Immature natural killer cell (primary cell): ENCODE measurements around the gene PSME3. TPM values are rescaled to one million over a fixed set of nuclear protein-coding genes. Genes with fewer than 3 reads are reported as not detected.
"Not testable (repeated sequence)": the region's sequence is repeated elsewhere in the genome, so short reads cannot be mapped to it uniquely, and the experiment has no call there.

Source experiments
- DNase-seq, 3 donors: peaks; one replicate each; pipeline ENCODE4 v3.0.0; 2022; ENCODE audit warnings: mixed read lengths in 1 of 3
- H3K27ac Mint-ChIP-seq, 6 donors: one replicate each; pipeline ENCODE4 v1.8.0; 2020; ENCODE audit warnings: mixed read lengths in 6 of 6, mild to moderate bottlenecking in 5 of 6, inconsistent platforms in 4 of 6, moderate library complexity in 3 of 6
- H3K27me3 Mint-ChIP-seq, 3 donors: one replicate each; pipeline ENCODE4 v1.8.0; 2020 to 2021; ENCODE audit warnings: low read depth in 3 of 3, mild to moderate bottlenecking in 3 of 3, mixed read lengths in 3 of 3, moderate library complexity in 3 of 3, inconsistent platforms in 1 of 3
- H3K36me3 Mint-ChIP-seq, 3 donors: one replicate each; pipeline ENCODE4 v1.8.0; 2020; ENCODE audit warnings: mixed read lengths in 3 of 3, inconsistent platforms in 2 of 3, mild to moderate bottlenecking in 2 of 3
- H3K4me1 Mint-ChIP-seq, 2 donors: one replicate each; pipeline ENCODE4 v1.8.0; 2020; ENCODE audit warnings: inconsistent platforms in 2 of 2, mild to moderate bottlenecking in 2 of 2, mixed read lengths in 2 of 2, moderate library complexity in 1 of 2
- H3K4me3 Mint-ChIP-seq, 5 donors: one replicate each; pipeline ENCODE4 v1.8.0; 2020; ENCODE audit warnings: mild to moderate bottlenecking in 5 of 5, mixed read lengths in 5 of 5, inconsistent platforms in 3 of 5, moderate library complexity in 3 of 5
- H3K9me3 Mint-ChIP-seq, 6 donors: one replicate each; pipeline ENCODE4 v1.8.0; 2020; ENCODE audit warnings: mild to moderate bottlenecking in 6 of 6, mixed read lengths in 6 of 6, inconsistent platforms in 4 of 6, moderate library complexity in 3 of 6
- polyA plus RNA-seq, 3 donors: library from polyadenylated mRNA; unstranded; fragments of 300-500 nt; fragmentation: Illumina TruSeq; gene quantifications; one replicate each; pipeline ENCODE4 v1.2.3, GENCODE V29; 2021

The PSME3 gene
- polyA plus RNA-seq, 3 donors from 2014 or later, result 122 to 200 (median 161) TPM

- Mint-ChIP-seq H3K9me3 (no peaks in the 10 kb centered on the region), H3K4me3 (no peak overlapping the region), H3K4me1 (peaks cover 8 to 22% of the 10 kb centered on the region in 2 donors), H3K27ac (no peak overlapping the region), H3K27me3 (peaks cover 0 to 5% (median 1%) of the 10 kb centered on the region in 3 donors), H3K36me3 (no peaks in the 10 kb centered on the region)
- no peak for DNase-seq
Measured at GRCh38 chr17:42849451-42850181, 16.4 kb downstream of the PSME3 start.

GRCh38 chr17:42850954-42851353, 17.8 kb downstream of the PSME3 start, which contains the start of gene AOC3:
TSS of gene AOC3 (plus strand) at chr17:42851199. CDS start at chr17:42851344, 145 bp downstream.
- H3K4me1 Mint-ChIP-seq, result peaks cover 4 to 15% of the 10 kb centered on the region in 2 donors
- H3K4me3 Mint-ChIP-seq, result no peak within 1 kb of the TSS
- no peak for DNase-seq
- no peaks in the 10 kb centered on the region for H3K36me3 Mint-ChIP-seq
- H3K27ac Mint-ChIP-seq, result peak within 1 kb of the TSS in 2 of 6 donors; percentile 16 to 47
- H3K27me3 Mint-ChIP-seq, result peaks cover 0 to 5% (median 1%) of the 10 kb centered on the region in 3 donors
- no peaks in the 10 kb centered on the region for H3K9me3 Mint-ChIP-seq

GRCh38 chr17:42851371-42852240, 18.4 kb downstream of the PSME3 start:
- not testable (repeated sequence) for H3K27ac Mint-ChIP-seq, H3K4me3 Mint-ChIP-seq, H3K9me3 Mint-ChIP-seq, H3K36me3 Mint-ChIP-seq, H3K27me3 Mint-ChIP-seq, H3K4me1 Mint-ChIP-seq, DNase-seq

GRCh38 chr17:42852351-42852750, 19.2 kb downstream of the PSME3 start:
- Mint-ChIP-seq H3K36me3 (no peaks in the 10 kb centered on the region), H3K4me1 (peaks cover 0 to under 1% of the 10 kb centered on the region in 2 donors), H3K27ac (no peak overlapping the region), H3K27me3 (peaks cover 0 to 5% (median 1%) of the 10 kb centered on the region in 3 donors), H3K9me3 (no peaks in the 10 kb centered on the region), H3K4me3 (no peak overlapping the region)
- DNase-seq, result no peak

- H3K27ac Mint-ChIP-seq, result no peak overlapping the region
- peaks cover 0 to 5% (median 1%) of the 10 kb centered on the region in 3 donors for H3K27me3 Mint-ChIP-seq
Measured at GRCh38 chr17:42853004-42853403, 19.8 kb downstream of the PSME3 start.

GRCh38 chr17:42853597-42853967, 20.4 kb downstream of the PSME3 start:
- Mint-ChIP-seq H3K4me3 (no peak overlapping the region), H3K4me1 (no peaks in the 10 kb centered on the region), H3K36me3 (no peaks in the 10 kb centered on the region), H3K27me3 (peaks cover 0 to 5% (median 1%) of the 10 kb centered on the region in 3 donors), H3K27ac (peak overlapping the region in 1 of 6 donors; percentile 51), H3K9me3 (no peaks in the 10 kb centered on the region)
- no peak for DNase-seq

More at GRCh38 chr17:42853004-42853403, 19.8 kb downstream of the PSME3 start:
- Mint-ChIP-seq H3K4me3 (no peak overlapping the region), H3K9me3 (no peaks in the 10 kb centered on the region), H3K36me3 (no peaks in the 10 kb centered on the region), H3K4me1 (no peaks in the 10 kb centered on the region)
- no peak for DNase-seq

GRCh38 chr17:42853968-42854790, 21.0 kb downstream of the PSME3 start:
- Mint-ChIP-seq H3K27me3 (peaks cover 0 to 5% (median 1%) of the 10 kb centered on the region in 3 donors), H3K27ac (peak overlapping the region in 1 of 6 donors; percentile 51), H3K4me3 (no peak overlapping the region), H3K36me3 (no peaks in the 10 kb centered on the region), H3K9me3 (no peaks in the 10 kb centered on the region), H3K4me1 (no peaks in the 10 kb centered on the region)
- DNase-seq, result no peak

- no peaks in the 10 kb centered on the region for H3K36me3 Mint-ChIP-seq
- peaks cover 0 to 5% (median 1%) of the 10 kb centered on the region in 3 donors for H3K27me3 Mint-ChIP-seq
- peaks cover 0 to under 1% (median 0%) of the 10 kb centered on the region in 6 donors for H3K9me3 Mint-ChIP-seq
- DNase-seq, result no peak
- H3K4me3 Mint-ChIP-seq, result no peak overlapping the region
- no peak overlapping the region for H3K27ac Mint-ChIP-seq
- no peaks in the 10 kb centered on the region for H3K4me1 Mint-ChIP-seq
Measured at GRCh38 chr17:42855048-42855596, 21.9 kb downstream of the PSME3 start.

- DNase-seq, H3K27me3 Mint-ChIP-seq, H3K27ac Mint-ChIP-seq, H3K4me3 Mint-ChIP-seq, H3K36me3 Mint-ChIP-seq, H3K4me1 Mint-ChIP-seq, H3K9me3 Mint-ChIP-seq: not testable (repeated sequence)
Measured at GRCh38 chr17:42856093-42856492, 22.9 kb downstream of the PSME3 start.

- not testable (repeated sequence) for H3K27ac Mint-ChIP-seq, DNase-seq, H3K4me1 Mint-ChIP-seq
Measured at GRCh38 chr17:42856516-42856915, 23.3 kb downstream of the PSME3 start.

GRCh38 chr17:42857389-42857788, 24.2 kb downstream of the PSME3 start:
- peaks cover 3 to 7% (median 5%) of the 10 kb centered on the region in 3 donors for H3K27me3 Mint-ChIP-seq
- H3K27ac Mint-ChIP-seq, result no peak overlapping the region
- H3K36me3 Mint-ChIP-seq, result no peaks in the 10 kb centered on the region
- no peaks in the 10 kb centered on the region for H3K4me1 Mint-ChIP-seq
- peaks cover 0 to 1% (median 0%) of the 10 kb centered on the region in 6 donors for H3K9me3 Mint-ChIP-seq
- DNase-seq, result no peak
- H3K4me3 Mint-ChIP-seq, result no peak overlapping the region

More at GRCh38 chr17:42856516-42856915, 23.3 kb downstream of the PSME3 start:
- H3K36me3 Mint-ChIP-seq, H3K9me3 Mint-ChIP-seq, H3K4me3 Mint-ChIP-seq, H3K27me3 Mint-ChIP-seq: not testable (repeated sequence)

GRCh38 chr17:42865638-42866094, 32.5 kb downstream of the PSME3 start:
- DNase-seq, result no peak
- no peaks in the 10 kb centered on the region for H3K36me3 Mint-ChIP-seq
- H3K27ac Mint-ChIP-seq, result no peak overlapping the region
- H3K4me1 Mint-ChIP-seq, result no peaks in the 10 kb centered on the region
- no peak overlapping the region for H3K4me3 Mint-ChIP-seq
- H3K9me3 Mint-ChIP-seq, result no peaks in the 10 kb centered on the region
- peaks cover 3 to 13% (median 9%) of the 10 kb centered on the region in 3 donors for H3K27me3 Mint-ChIP-seq

GRCh38 chr17:42866216-42866615, 33.0 kb downstream of the PSME3 start:
- no peaks in the 10 kb centered on the region for H3K9me3 Mint-ChIP-seq
- H3K27me3 Mint-ChIP-seq, result peaks cover 1 to 13% (median 9%) of the 10 kb centered on the region in 3 donors
- H3K4me3 Mint-ChIP-seq, result no peak overlapping the region
- H3K27ac Mint-ChIP-seq, result peak overlapping the region in 1 of 6 donors; percentile 57
- no peaks in the 10 kb centered on the region for H3K4me1 Mint-ChIP-seq
- H3K36me3 Mint-ChIP-seq, result no peaks in the 10 kb centered on the region
- DNase-seq, result no peak
